Vagina (tissue), 2 donors: ENCODE results near the gene IKBKE. TPM values are rescaled to one million over a fixed set of nuclear protein-coding genes. Genes with fewer than 3 reads are reported as not detected.
A peak's percentile ranks its signal among the peaks of the same experiment; 100 is the strongest.

ENCODE experiments used
- DNase-seq, 2 donors: peaks; one replicate each; pipeline ENCODE4 v3.0.0-alpha.2; 2017; ENCODE audit errors: extremely low spot score in 2 of 2
- H3K27ac ChIP-seq: fragments of 200-600 bp; sonication (generic); one replicate; pipeline ENCODE4 v1.5.1; 2019
- H3K27me3 ChIP-seq: fragments of 200-600 bp; sonication (generic); one replicate; pipeline ENCODE4 v1.5.1; 2019
- H3K36me3 ChIP-seq, 2 donors: fragments of 200-600 bp; sonication (generic); one replicate each; pipeline ENCODE4 v1.5.1; 2017 to 2019
- H3K4me1 ChIP-seq: fragments of 200-600 bp; sonication (generic); one replicate; pipeline ENCODE4 v1.5.1; 2019
- H3K4me3 ChIP-seq, 2 donors: fragments of 200-600 bp; sonication (generic); 1 replicate in 1 of 2; 2 replicates in 1 of 2; pipeline ENCODE4 v1.5.1; 2016 to 2019
- H3K9me3 ChIP-seq: fragments of 200-600 bp; sonication (generic); one replicate; pipeline ENCODE4 v1.5.1; 2019
- POLR2A ChIP-seq, 2 donors: fragments of 450-650 bp; IDR thresholded peaks; one replicate each; pipeline ENCODE4 v1.6.1; 2017; ENCODE audit warnings: antibody characterized with exemption in 2 of 2, mild to moderate bottlenecking in 2 of 2, moderate library complexity in 2 of 2
- POLR2AphosphoS5 ChIP-seq, 2 donors: sonication (generic); formaldehyde crosslinking; IDR thresholded peaks; one replicate each; pipeline ENCODE4 v1.9.0; 2017; ENCODE audit warnings: antibody characterized with exemption in 2 of 2, mild to moderate bottlenecking in 2 of 2, low read depth in 1 of 2; ENCODE audit not compliant: insufficient read depth in 1 of 2
- intact Hi-C: fragments of 100-400 bp; cut with DNase I; formaldehyde crosslinking; loops from one replicate; pipeline ENCODE4 v1.15.1; 2023
- total RNA-seq: library from RNA; depleted of rRNA; stranded (reverse); fragments of >200 nt; gene quantifications from one replicate; pipeline ENCODE4 v1.2.3, GENCODE V29; 2016
- TF ChIP-seq, protein P1 (sequence below), 3 experiments: fragments of 450-650 bp in 2 of 3; fragments of 200-600 bp in 1 of 3; sonication (generic) in 1 of 3; IDR thresholded peaks; one replicate each; pipeline ENCODE4 v1.5.1; 2017 to 2019; ENCODE audit warnings: antibody characterized with exemption in 3 of 3, mild to moderate bottlenecking in 2 of 3, moderate library complexity in 2 of 3

IKBKE gene
- total RNA-seq, 1 donor from 2014 or later, result 10.1 TPM

DNA sequence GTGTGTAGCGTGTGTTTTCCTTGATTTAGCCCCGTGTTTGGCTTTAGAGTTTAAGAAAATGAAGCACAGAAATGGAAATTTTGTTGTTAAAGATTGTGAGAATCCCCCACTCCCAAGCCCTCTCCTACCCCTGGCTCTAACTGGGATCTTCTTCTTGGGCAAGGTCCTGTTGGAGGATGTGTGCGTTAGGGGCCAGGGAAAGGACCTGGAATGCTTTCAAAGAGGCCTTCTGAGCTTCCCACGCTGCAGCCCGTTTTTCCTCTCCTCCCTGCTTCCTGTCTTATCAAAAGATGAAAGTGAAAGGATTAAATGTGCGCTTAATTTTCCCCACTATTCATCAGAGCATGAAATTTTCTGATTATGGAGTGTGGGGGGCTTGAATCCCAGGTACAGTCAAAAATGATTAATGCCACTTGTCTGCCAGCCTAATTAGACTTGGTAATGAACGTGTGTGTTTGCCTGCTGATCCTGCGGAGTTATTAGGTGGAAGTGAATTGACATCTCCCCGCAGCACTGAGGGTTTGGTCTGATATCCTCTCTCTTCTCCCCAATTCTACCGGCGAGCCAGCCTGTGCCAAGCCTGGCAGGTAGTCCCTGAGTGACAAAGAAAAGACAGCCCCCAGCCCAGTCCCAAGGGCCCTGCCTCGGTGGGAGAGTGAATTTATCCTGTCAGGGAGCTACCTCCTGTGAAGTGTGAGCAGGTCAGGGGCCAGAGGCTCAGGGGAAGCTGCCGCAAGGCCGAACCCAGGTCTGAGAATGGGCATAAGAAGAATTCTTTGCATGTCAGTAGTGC, 42.0 kb downstream of the IKBKE start:
- H3K9me3 ChIP-seq, result no peaks in the 10 kb centered on the region
- no peak overlapping the region for H3K4me3 ChIP-seq
- H3K27ac ChIP-seq, result peak overlapping the region; percentile 63
- no peak for DNase-seq
- H3K27me3 ChIP-seq, result no peaks in the 10 kb centered on the region
- peaks cover 57% of the 10 kb centered on the region for H3K4me1 ChIP-seq
- TF ChIP-seq, protein P1, sequence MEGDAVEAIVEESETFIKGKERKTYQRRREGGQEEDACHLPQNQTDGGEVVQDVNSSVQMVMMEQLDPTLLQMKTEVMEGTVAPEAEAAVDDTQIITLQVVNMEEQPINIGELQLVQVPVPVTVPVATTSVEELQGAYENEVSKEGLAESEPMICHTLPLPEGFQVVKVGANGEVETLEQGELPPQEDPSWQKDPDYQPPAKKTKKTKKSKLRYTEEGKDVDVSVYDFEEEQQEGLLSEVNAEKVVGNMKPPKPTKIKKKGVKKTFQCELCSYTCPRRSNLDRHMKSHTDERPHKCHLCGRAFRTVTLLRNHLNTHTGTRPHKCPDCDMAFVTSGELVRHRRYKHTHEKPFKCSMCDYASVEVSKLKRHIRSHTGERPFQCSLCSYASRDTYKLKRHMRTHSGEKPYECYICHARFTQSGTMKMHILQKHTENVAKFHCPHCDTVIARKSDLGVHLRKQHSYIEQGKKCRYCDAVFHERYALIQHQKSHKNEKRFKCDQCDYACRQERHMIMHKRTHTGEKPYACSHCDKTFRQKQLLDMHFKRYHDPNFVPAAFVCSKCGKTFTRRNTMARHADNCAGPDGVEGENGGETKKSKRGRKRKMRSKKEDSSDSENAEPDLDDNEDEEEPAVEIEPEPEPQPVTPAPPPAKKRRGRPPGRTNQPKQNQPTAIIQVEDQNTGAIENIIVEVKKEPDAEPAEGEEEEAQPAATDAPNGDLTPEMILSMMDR (IDR thresholded peaks at IDR 0.05), result no peak
- TF ChIP-seq POLR2AphosphoS5 (IDR thresholded peaks at IDR 0.05; ENCODE audit: insufficient read depth in 1 of 2, low read depth in 1 of 2), result no peak
- TF ChIP-seq POLR2A (IDR thresholded peaks at IDR 0.05), result no peak
- no peaks in the 10 kb centered on the region for H3K36me3 ChIP-seq
- intact Hi-C loops, result no loop called here

DNA sequence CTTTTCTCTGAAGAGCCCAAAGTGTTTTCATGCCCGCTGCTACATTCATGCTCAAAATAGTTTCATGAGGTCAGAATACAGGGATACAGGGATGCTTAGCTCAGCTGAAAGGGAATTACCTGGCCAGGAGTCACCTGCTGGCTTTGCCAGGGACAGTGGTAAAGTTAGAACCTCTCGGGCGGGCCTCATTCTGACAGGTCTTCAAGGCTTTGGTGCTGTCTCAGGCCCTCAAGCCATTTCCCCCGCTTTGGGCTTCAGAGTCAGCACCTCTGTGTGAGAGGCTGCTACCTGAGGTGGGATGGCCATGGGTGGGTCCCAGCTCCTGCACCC, 42.5 kb downstream of the IKBKE start:
- no peaks in the 10 kb centered on the region for H3K27me3 ChIP-seq
- no peak for DNase-seq
- H3K9me3 ChIP-seq, result no peaks in the 10 kb centered on the region
- H3K4me1 ChIP-seq, result peaks cover 56% of the 10 kb centered on the region
- H3K36me3 ChIP-seq, result no peaks in the 10 kb centered on the region
- H3K4me3 ChIP-seq, result no peak overlapping the region
- TF ChIP-seq, protein P1 (IDR thresholded peaks at IDR 0.05), result no peak
- TF ChIP-seq POLR2A (IDR thresholded peaks at IDR 0.05), result no peak
- TF ChIP-seq POLR2AphosphoS5 (IDR thresholded peaks at IDR 0.05; ENCODE audit: insufficient read depth in 1 of 2, low read depth in 1 of 2), result no peak
- peak overlapping the region; percentile 63 for H3K27ac ChIP-seq
- intact Hi-C loops, result no loop called here

DNA sequence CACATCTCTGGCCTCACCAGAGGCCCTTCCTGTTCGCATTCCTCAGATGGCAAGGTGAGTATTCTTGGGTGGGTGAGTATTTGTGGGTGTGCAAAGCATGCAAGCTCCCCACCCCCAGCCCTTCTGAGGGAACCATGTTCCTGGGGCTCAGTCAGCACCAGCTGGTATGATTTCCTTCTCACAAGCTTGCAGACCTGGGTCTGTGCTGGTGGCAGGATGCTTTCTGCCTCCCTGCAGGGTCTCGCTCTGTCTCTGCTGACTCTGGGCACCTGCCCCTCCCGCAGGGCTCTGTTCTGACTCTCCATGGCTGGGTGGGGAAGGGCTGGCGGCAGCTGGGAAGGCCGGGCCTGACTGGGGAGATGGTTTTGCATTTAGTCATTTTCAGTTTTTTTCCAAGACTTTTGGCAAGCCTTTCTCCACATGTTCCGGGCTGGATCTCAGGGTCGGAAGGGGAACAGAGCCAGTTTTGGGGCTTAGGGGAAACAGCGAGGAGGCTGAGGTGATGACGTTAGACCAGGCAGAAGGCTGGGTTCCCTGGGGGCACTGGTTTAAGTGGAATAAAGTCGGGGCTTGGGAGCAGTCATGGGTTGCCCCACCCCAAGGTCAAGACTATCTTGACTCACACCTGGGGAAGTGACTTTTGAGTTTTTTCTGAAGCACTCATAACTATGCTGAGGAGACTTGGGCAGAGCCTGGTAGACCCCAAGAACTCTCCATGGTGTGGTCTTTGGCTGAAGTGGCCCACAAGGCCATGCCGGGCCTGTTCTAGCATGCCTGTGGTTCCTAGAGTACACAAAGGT, 43.2 kb downstream of the IKBKE start:
- Histone ChIP-seq H3K4me3 (no peak overlapping the region), H3K36me3 (no peaks in the 10 kb centered on the region), H3K9me3 (no peaks in the 10 kb centered on the region), H3K27me3 (no peaks in the 10 kb centered on the region), H3K27ac (peak overlapping the region; percentile 63), H3K4me1 (peaks cover 49% of the 10 kb centered on the region)
- peak in 1 of 2 donors; percentile 93 for DNase-seq
- intact Hi-C loops, result no loop called here
- TF ChIP-seq, protein P1 (IDR thresholded peaks at IDR 0.05), result no peak
- TF ChIP-seq POLR2A (IDR thresholded peaks at IDR 0.05) (no peak), POLR2AphosphoS5 (IDR thresholded peaks at IDR 0.05; ENCODE audit: insufficient read depth in 1 of 2, low read depth in 1 of 2) (peak; percentile 63 to 79)

DNA sequence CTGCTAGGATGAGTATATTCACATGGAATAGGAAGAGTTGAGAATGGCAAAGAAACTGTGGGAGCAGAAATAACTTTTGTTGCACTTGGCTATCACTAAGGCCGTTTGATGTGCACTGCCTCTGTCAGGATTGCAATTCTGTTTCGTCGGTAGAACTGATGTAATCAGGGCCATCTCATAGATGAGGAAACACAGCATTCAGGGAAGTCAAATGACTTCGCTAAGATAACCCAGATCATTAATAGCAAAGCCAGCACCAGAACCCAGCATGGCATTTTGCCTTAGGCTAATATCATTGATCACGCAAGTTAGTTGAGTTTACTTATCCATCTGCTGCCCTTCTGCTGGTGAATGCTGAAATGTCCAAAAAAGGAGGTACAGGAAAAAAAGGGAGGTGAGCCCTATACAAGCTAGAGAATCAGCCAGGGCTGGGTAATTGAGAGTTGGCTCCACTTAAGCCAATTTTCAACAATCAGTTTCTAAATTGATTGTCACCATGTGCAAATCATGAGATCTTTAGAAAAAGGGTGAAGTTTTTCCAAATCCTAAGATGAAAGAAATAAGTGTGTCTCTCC, 44.6 kb downstream of the IKBKE start:
- Histone ChIP-seq H3K4me1 (peaks cover 39% of the 10 kb centered on the region), H3K9me3 (no peaks in the 10 kb centered on the region), H3K27ac (no peak overlapping the region), H3K27me3 (no peaks in the 10 kb centered on the region), H3K4me3 (no peak overlapping the region), H3K36me3 (no peaks in the 10 kb centered on the region)
- no peak for DNase-seq
- intact Hi-C loops, result no loop called here
- TF ChIP-seq, protein P1 (IDR thresholded peaks at IDR 0.05), result no peak
- TF ChIP-seq POLR2AphosphoS5 (IDR thresholded peaks at IDR 0.05; ENCODE audit: insufficient read depth in 1 of 2, low read depth in 1 of 2), result no peak
- TF ChIP-seq POLR2A (IDR thresholded peaks at IDR 0.05), result no peak
